ENCODE data around the gene MIPEP. TPM values are rescaled to one million over a fixed set of nuclear protein-coding genes. Genes with fewer than 3 reads are reported as not detected.
A peak's percentile ranks its signal among the peaks of the same experiment; 100 is the strongest.

The MIPEP gene
- total and polyA plus RNA-seq, 11 donors, result 21.5 to 88.1 (median 42.1) TPM

GRCh38 chr13:23905766-23906165 is 16.6 kb upstream of the MIPEP start:
- Histone ChIP-seq H3K36me3 (no peaks in the 10 kb centered on the region), H3K4me1 (peaks cover 0 to 14% (median 9%) of the 10 kb centered on the region in 12 donors), H3K9me3 (no peaks in the 10 kb centered on the region), H3K4me3 (no peak overlapping the region), H3K27me3 (peaks cover 3 to 35% (median 20%) of the 10 kb centered on the region in 9 donors), H3K27ac (no peak overlapping the region)
- no peak for ATAC-seq
- no peak for DNase-seq
- 91 to 95% (median 94%) methylated on average over 2 of the region's 2 CpGs for WGBS, 4 donors
- TF ChIP-seq POLR2A (IDR thresholded peaks at IDR 0.05) (no peak), CTCF (IDR thresholded peaks at IDR 0.05) (no peak)
- intact Hi-C loops (cut with DNase I), result no loop called here

GRCh38 chr13:23903906-23904280 is 14.7 kb upstream of the MIPEP start:
- Histone ChIP-seq H3K4me1 (peaks cover 0 to 16% (median 9%) of the 10 kb centered on the region in 12 donors), H3K36me3 (no peaks in the 10 kb centered on the region), H3K4me3 (peak overlapping the region in 5 of 12 donors; percentile 32 to 47 (median 35)), H3K27me3 (peaks cover 3 to 35% (median 20%) of the 10 kb centered on the region in 9 donors), H3K9me3 (no peaks in the 10 kb centered on the region), H3K27ac (no peak overlapping the region)
- DNase-seq (no peak), ATAC-seq (peak in 2 of 4 donors; percentile 24 to 42)
- intact Hi-C loops (cut with DNase I), result no loop called here
- TF ChIP-seq POLR2A (IDR thresholded peaks at IDR 0.05) (no peak), CTCF (IDR thresholded peaks at IDR 0.05) (no peak)
- 48 to 69% (median 56%) methylated on average over 15 to 16 of the region's 16 CpGs for WGBS, 4 donors

- DNase-seq (no peak), ATAC-seq (peak in 3 of 4 donors; percentile 12 to 50 (median 38))
- intact Hi-C loops (cut with DNase I), result no loop called here
- H3K27me3 ChIP-seq, result peaks cover 3 to 35% (median 20%) of the 10 kb centered on the region in 9 donors
- no peak overlapping the region for H3K27ac ChIP-seq
- H3K9me3 ChIP-seq, result no peaks in the 10 kb centered on the region
- WGBS, 4 donors, result 9 to 23% (median 13%) methylated on average over 36 to 67 of the region's 67 CpGs
- peaks cover 0 to 16% (median 9%) of the 10 kb centered on the region in 12 donors for H3K4me1 ChIP-seq
- H3K36me3 ChIP-seq, result no peaks in the 10 kb centered on the region
- TF ChIP-seq CTCF (IDR thresholded peaks at IDR 0.05), result no peak
- TF ChIP-seq POLR2A (IDR thresholded peaks at IDR 0.05), result no peak
- H3K4me3 ChIP-seq, result peak overlapping the region in 11 of 12 donors; percentile 1 to 47 (median 34)
Measured at GRCh38 chr13:23902975-23903905, 14.0 kb upstream of the MIPEP start.

DNA sequence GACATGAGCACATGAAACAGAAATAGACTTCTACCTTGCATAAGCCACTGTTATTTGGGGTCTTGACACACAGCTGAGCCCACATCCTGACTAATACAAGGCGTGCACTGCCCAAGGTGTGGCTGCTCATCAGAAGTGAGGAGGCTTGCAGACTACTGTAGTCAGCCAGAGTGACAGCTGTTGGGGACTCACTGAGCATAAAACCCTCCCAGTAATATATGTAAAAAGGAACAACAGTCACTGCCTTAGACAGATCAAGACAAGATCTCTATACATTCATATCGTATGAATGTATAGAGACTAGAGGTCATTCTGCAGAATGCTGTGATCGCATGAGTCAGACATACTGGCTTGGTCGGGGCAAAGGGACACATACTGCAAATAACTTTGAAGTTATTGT is 12.2 kb upstream of the MIPEP start:
- DNase-seq (no peak), ATAC-seq (no peak)
- H3K27ac ChIP-seq, result no peak overlapping the region
- WGBS, 4 donors, result 90 to 99% (median 93%) methylated on average over 4 of the region's 4 CpGs
- H3K36me3 ChIP-seq, result no peaks in the 10 kb centered on the region
- no peak for TF ChIP-seq CTCF (IDR thresholded peaks at IDR 0.05)
- no peak for TF ChIP-seq POLR2A (IDR thresholded peaks at IDR 0.05)
- no peaks in the 10 kb centered on the region for H3K9me3 ChIP-seq
- no peak overlapping the region for H3K4me3 ChIP-seq
- intact Hi-C loops (cut with DNase I), result no loop called here
- peaks cover 3 to 35% (median 20%) of the 10 kb centered on the region in 9 donors for H3K27me3 ChIP-seq
- H3K4me1 ChIP-seq, result peaks cover 0 to 16% (median 9%) of the 10 kb centered on the region in 12 donors
